Fibroblast of pulmonary artery (primary cell): ENCODE measurements around the gene RIPOR3.
A peak's percentile ranks its signal among the peaks of the same experiment; 100 is the strongest.
"Not testable (repeated sequence)": the region's sequence is repeated elsewhere in the genome, so short reads cannot be mapped to it uniquely, and the experiment has no call there.

Experiments
- DNase-seq: peaks from one replicate; pipeline ENCODE4 v3.0.0-alpha.2; 2010; ENCODE audit warnings: low read depth
- H3K4me3 ChIP-seq: replicated peaks from 2 replicates; pipeline ENCODE4 v1.5.1; 2011; ENCODE audit warnings: low read depth, mild to moderate bottlenecking, control low read depth, low read length, moderate library complexity
- TF ChIP-seq, protein P1 (sequence below): IDR thresholded peaks from 2 replicates; pipeline ENCODE4 v1.5.1; 2011; ENCODE audit warnings: mild to moderate bottlenecking, control low read depth, low read length, inconsistent platforms; ENCODE audit errors: missing control alignments

Gene RIPOR3

DNA sequence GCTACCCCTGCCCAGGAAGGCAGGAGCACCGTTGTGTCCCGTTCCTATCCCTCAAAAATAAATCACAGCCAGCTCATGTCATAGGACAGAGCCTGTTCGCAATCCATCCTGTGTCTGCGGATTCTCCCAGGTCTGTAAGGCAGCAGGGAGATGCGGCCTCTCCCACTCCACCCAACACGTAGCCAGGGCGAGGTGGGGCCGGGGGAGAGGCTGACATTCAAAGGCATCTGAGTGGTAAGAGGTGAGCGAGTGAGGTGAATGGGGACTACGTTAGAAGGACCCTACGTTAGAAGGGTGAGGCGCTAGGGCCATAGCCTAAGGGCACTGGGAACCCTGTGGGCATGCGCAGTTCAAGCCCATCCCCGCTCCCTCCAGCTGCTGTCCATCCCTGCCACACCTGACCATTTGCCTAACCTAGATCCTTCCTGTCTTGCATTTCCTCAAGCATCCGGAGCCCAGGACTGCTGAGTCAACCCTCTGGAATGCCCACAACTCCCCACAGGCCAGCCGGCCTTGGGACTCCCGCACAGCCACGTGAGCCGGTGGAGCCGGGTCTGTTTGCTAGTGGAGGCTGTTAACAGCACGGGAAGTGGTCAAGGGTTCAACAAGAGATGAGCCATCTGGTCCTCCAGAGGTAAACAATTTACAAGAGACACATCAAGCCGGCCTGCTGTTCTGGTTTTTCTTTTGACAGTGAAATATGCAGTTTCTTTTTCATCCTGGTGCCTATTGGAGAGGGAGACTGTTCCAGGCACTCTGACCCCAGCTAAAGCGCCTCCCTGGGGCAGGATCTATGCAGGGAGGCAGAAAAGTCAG lies 45.9 kb downstream of the RIPOR3 start:
- DNase-seq: peak; percentile 99
- H3K4me3 ChIP-seq: no peak overlapping the region
- TF ChIP-seq, protein P1, sequence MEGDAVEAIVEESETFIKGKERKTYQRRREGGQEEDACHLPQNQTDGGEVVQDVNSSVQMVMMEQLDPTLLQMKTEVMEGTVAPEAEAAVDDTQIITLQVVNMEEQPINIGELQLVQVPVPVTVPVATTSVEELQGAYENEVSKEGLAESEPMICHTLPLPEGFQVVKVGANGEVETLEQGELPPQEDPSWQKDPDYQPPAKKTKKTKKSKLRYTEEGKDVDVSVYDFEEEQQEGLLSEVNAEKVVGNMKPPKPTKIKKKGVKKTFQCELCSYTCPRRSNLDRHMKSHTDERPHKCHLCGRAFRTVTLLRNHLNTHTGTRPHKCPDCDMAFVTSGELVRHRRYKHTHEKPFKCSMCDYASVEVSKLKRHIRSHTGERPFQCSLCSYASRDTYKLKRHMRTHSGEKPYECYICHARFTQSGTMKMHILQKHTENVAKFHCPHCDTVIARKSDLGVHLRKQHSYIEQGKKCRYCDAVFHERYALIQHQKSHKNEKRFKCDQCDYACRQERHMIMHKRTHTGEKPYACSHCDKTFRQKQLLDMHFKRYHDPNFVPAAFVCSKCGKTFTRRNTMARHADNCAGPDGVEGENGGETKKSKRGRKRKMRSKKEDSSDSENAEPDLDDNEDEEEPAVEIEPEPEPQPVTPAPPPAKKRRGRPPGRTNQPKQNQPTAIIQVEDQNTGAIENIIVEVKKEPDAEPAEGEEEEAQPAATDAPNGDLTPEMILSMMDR: peak; percentile 1

DNA sequence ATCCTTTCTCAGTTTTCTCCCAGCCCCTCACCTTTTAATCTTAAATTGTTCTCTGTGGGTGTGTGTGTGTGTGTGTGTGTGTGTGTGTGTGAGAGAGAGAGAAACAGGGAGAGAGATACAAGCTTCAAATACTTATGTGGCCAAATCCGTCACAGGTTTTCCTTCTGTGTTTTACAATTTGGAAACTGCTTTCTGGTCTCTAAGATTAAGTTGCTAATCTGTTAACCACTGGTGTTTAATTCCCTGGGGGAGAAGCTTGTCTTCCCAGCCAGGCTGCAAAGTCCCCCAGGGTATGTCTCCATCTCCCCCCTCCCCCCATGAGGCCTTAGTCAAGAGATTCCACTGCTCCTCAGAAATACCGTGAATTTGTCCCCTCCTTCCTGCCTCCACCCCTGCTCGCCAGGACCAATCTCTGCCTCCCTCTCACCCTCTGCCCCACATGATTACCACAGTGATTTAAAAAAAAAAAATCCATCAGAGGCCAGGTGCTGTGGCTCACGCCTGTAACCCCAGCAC lies 49.0 kb downstream of the RIPOR3 start:
- TF ChIP-seq, protein P1: no peak
- no peak overlapping the region for H3K4me3 ChIP-seq
- DNase-seq: no peak

DNA sequence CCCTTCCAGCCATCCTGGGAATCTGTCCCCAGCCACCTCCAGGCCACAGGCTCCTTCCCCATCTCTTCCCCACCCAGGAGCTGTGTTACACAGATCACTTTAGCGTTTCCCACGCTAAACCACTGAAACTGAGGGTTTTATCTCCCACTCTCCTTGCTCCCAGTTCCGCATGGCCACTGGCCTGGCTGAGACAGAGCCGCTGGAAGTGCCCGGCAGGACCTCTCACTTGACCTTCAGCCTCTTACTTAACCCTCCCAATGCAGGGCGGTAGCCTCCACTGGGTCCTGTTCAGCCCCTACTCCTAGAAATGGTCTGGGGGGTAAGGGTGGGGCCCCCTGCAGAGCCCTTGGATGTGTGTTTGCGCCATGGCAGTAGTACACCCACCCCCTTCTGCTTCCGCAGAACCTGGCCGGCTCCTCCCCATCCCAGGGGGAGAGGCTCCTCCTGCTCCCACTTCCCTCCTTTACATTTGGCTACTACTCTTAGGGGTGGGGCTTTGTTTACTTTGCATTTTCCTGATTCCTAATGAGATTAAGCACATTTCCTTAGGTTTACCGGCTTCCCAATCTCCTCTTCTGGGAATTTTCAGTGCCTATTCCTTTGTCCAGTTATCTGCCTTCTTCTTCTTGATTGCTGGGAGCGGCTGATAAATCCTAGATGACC lies 49.6 kb downstream of the RIPOR3 start:
- not testable (repeated sequence) for H3K4me3 ChIP-seq, DNase-seq

DNA sequence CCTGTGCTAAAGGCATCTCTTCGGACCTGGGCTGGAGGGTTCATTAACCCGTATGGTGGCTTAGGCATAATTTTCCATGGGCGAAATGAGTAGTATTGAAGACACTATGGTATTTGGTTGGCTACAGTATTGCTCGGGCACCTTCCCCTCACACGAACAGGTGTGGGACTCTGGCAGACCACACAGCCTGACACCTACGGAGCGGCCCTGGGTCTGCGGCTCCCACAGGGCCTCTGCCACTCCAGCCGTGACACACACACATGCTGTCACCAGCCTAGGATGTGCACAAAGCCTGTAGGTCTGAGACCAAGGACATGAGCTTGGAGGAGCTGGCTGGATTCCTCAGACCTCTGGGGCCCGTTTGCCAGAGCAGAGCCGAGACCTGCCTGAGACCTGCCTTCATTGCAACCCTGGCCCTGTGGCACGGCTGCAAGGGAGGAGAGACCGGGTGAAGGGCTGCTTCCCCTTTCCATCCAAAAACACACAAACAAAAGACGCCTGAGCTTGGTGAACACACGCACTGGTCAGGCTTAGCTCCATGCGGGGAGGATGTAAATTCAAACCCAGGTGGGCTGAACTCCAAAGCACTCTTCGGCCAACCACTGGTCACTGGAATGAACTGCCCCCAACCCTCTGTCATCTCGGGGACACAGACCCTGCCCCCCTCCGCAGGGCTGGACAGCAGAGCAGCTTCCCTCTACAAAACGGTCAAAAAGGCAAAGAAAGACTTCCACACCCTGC lies 51.2 kb downstream of the RIPOR3 start:
- H3K4me3 ChIP-seq, DNase-seq: not testable (repeated sequence)

DNA sequence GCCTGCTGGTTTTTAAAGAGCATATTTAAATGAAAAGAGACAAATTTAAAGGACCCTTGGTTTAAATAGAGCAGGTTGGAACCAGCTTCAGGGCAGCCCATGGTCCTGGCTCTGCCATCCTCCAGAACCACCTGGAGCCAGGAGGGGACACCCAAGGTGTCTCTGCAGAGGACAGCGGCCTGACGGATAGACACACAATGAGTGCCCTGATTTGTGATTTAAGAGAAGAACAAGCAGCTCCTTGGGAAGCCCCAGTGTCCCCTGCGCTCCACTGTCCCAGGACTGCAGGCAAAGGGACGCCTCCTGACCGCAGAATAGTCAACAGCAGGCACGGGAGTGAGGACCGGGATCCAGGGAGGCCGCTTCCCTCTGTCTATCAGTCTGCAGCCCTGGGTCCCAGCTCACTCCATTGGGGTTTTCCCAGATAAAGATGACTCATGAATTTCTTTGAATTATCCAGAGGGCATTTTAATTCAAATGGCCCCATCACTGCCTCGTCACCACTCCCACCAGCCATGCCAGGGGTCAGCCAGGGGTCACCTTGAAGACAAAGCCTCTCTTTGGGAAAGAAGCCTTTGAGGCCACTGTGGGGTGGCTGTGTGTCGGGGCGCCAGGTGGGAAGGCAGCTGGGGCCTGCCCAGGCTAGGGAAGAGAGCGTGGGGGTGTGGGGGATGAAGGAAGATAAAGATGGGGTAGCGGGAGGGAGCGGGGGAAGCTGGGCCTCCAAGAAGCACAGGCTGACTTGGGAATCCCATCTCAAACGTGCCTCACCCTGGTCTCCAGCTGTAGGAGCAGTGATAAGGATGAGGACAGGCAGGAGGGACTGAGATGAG lies 53.1 kb downstream of the RIPOR3 start:
- DNase-seq: peak; percentile 89
- not testable (repeated sequence) for H3K4me3 ChIP-seq

DNA sequence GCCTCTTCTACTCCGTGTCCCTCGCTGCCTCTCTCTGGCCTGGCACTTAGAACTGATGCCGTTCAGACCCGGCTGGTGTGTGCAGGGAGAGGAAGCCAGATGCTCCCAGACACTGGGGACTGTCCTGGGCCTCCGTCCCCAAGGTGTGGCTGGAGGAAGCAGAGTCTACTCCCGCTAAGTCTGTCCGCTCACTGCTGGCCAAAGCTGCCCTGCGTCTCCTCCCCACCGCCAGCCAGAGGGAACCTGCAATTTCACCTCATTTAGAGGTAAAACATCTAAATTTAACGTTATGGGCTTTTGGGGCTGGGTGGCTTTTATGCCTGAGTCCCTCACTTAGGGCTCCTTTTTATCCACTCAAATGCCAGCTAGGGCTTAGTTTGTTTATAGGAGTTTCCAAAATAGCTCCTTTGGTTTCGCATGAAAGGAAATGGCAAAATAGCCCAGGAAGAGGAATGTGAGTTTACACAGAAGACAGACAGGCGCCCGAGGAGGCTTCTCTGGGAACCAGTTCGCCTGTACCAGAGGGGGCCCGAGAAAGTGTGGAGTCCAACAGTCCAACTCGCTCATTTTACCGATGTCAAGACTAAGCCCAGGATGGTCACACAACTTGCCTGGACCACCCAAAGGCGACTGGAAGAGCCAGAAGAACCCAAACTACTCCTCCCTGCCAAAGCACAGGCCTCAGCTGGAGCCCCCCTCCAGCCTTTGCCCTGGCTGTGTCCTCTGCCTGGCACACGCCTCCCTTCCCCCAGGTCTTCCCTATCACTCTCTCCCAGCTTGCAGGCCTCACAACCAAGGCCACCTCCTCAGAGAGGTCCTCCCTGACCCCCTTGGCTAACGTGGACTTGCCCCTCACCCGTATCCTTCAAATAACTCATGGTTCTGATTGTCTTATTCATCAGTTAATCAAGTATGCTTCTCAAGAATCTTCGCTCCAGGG lies 54.5 kb downstream of the RIPOR3 start:
- DNase-seq: no peak
- no peak overlapping the region for H3K4me3 ChIP-seq
- TF ChIP-seq, protein P1: no peak

DNA sequence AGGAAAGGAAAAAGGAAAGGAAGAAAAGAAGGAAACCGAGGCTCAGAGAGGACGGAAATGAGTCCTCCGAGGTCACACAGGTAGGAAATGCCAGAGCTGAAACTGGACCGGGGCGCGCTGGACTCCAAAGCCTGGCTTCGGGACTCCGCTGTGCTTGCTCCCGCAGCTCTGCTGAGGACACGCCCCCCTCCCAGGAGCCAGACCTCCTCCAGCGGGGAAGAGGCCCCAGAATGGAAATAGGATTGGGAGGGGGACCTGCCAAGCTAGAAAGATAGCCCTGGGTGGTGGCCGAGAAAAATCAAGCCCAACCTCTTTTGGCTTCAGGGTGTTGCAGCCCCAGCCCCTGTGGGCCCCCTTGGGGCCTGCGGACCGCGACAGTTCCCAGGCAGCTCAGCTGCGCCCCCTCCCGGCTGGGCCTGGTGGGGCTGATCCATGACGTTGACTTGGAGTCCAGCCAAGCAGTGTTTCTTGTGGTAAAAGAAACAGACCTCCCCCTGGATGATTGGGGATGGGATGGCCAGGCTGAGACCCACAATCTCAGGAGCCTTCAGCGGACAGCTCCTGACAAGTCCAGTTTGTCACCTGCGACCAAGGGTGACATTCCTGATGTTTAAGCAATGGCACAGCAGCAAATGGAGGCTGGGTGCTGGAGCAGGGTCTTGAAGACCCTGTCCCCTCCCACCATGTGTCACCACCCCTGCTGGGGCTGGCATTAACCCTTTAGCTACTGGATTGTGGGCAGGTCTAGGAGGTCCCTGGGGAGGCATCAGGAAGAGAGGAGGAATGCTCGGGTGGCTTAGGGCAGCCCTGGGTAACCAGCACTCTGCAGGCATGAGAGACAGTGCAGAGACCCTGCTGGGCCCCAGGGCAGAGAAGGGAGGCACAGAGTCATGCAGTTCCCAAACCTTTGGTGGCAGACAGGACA lies 55.4 kb downstream of the RIPOR3 start:
- TF ChIP-seq, protein P1: no peak
- peak; percentile 82 for DNase-seq
- H3K4me3 ChIP-seq: peak overlapping the region; percentile 17
